GM23338 (cell line): ENCODE data around the gene SPINK5.

ENCODE experiments used
- CREB1 ChIP-seq: fragments of 250-450 bp; sonication (Bioruptor Pico); IDR thresholded peaks from 2 replicates; pipeline ENCODE4 v1.5.0; 2020; ENCODE audit warnings: low read depth, mild to moderate bottlenecking, moderate library complexity
- CTCF ChIP-seq, 2 experiments: fragments of 200-600 bp in 1 of 2; sonication (generic) in 1 of 2; conservative IDR thresholded peaks; 2 replicates each; pipeline versions ENCODE4 v1.5.1 to v1.6.1; 2016 to 2017; ENCODE audit warnings: antibody characterized with exemption in 2 of 2, low read depth in 2 of 2, mild to moderate bottlenecking in 2 of 2, moderate library complexity in 1 of 2
- ETS1 ChIP-seq: IDR thresholded peaks from 2 replicates; pipeline ENCODE4 v1.6.1; 2016; ENCODE audit warnings: antibody characterized with exemption
- EZH2 ChIP-seq: fragments of 200-600 bp; sonication (generic); IDR thresholded peaks from one replicate; pipeline ENCODE4 v1.8.0; 2017; ENCODE audit warnings: antibody characterized with exemption, mild to moderate bottlenecking, low read depth; ENCODE audit not compliant: unreplicated experiment
- EZH2phosphoT487 ChIP-seq: fragments of 200-600 bp; sonication (generic); IDR thresholded peaks from one replicate; pipeline ENCODE4 v1.8.1; 2018; ENCODE audit warnings: antibody characterized with exemption; ENCODE audit not compliant: unreplicated experiment
- JUNB ChIP-seq: IDR thresholded peaks from one replicate; pipeline ENCODE4 v1.6.1; 2016; ENCODE audit warnings: antibody characterized with exemption; ENCODE audit not compliant: unreplicated experiment
- NANOG ChIP-seq: IDR thresholded peaks from 2 replicates; pipeline ENCODE4 v1.6.1; 2016; ENCODE audit warnings: antibody characterized with exemption, borderline replicate concordance
- POLR2AphosphoS5 ChIP-seq: IDR thresholded peaks from 2 replicates; pipeline ENCODE4 v1.6.1; 2016; ENCODE audit warnings: antibody characterized with exemption, low read depth
- REST ChIP-seq: IDR thresholded peaks from one replicate; pipeline ENCODE4 v1.6.1; 2018; ENCODE audit warnings: antibody characterized with exemption; ENCODE audit not compliant: unreplicated experiment
- STAT1 ChIP-seq: IDR thresholded peaks from one replicate; pipeline ENCODE4 v1.6.1; 2016; ENCODE audit warnings: antibody characterized with exemption; ENCODE audit not compliant: unreplicated experiment
- ZNF114 ChIP-seq: fragments of 250-450 bp; sonication (Bioruptor Pico); IDR thresholded peaks from 2 replicates; pipeline ENCODE4 v1.5.0; 2020; ENCODE audit warnings: mild to moderate bottlenecking, moderate library complexity
- ZNF331 ChIP-seq: fragments of 250-450 bp; sonication (Bioruptor Pico); IDR thresholded peaks from 2 replicates; pipeline ENCODE4 v1.5.0; 2020; ENCODE audit warnings: low read depth, mild to moderate bottlenecking, moderate library complexity

DNA sequence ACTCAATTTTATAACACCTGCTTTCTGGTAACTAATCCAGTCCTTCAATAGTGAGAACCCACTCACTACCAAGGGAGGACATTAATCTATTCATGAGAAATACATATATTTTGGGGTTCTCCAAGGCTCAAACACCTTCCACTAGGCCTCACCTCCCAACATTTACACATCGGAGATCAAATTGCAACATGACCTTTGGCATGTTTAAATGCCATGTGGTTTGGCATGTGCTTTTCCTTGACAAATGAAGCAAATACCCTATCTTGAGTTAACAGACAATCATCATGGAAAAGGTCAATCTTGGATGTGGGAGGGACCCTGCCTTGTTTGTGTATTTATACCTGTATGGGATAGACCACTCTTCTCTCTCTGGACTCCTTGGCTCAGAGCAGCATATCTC is 82.7 kb downstream of the SPINK5 start:
- no peak for TF ChIP-seq CTCF (conservative IDR thresholded peaks at IDR 0.05; ENCODE audit: low read depth in 2 of 2)
- no peak for TF ChIP-seq EZH2
- TF ChIP-seq CREB1 (CRISPR knock-in tag), result no peak
- TF ChIP-seq REST, result no peak
- no peak for TF ChIP-seq EZH2phosphoT487
- TF ChIP-seq POLR2AphosphoS5, result no peak
- no peak for TF ChIP-seq JUNB
- TF ChIP-seq ZNF331 (CRISPR knock-in tag), result no peak
- TF ChIP-seq NANOG, result no peak
- no peak for TF ChIP-seq ETS1
- TF ChIP-seq ZNF114 (CRISPR knock-in tag), result no peak
- TF ChIP-seq STAT1, result no peak
